CD1c-positive myeloid dendritic cell (primary cell): ENCODE results near the gene CFAP45.
A peak's percentile ranks its signal among the peaks of the same experiment; 100 is the strongest.

Experiments used
- DNase-seq: peaks from one replicate; pipeline ENCODE4 v3.0.0-alpha.2; 2016; ENCODE audit errors: extremely low spot score

CFAP45 gene

DNA sequence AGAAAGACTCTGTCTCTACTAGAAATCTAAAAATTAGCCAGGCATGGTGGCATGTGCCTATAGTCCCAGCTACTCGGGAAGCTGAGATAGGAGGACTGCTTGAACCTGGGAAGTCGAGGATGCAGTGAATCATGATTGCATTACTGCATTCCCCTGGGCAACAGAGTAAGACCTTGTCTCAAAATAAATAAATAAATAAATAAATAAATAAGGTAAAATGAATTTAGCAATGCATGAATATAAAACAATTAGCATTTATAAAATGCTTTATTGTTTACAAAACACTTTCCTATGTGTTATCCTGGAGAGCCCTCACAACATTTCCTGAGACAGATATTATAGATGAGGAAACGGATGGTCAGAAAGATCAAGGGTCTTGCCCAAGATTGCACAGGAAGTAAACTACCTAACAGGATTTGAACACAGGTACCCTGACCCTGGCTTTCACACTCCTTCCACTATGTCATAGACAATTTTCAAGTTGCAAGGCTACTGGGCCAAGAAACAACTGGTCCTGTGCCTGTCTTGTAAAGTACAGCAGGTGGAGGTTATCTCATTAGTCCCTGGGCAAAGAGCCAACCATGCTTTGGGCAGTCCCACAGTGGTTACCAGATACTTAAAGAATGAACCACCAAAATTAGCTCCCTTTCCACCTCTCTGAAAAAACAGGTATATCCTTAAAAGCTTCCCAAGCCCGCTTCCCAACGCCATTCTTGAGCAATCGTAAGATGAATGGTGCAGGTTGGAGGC is 22.1 kb downstream of the CFAP45 start:
- no peak for DNase-seq

DNA sequence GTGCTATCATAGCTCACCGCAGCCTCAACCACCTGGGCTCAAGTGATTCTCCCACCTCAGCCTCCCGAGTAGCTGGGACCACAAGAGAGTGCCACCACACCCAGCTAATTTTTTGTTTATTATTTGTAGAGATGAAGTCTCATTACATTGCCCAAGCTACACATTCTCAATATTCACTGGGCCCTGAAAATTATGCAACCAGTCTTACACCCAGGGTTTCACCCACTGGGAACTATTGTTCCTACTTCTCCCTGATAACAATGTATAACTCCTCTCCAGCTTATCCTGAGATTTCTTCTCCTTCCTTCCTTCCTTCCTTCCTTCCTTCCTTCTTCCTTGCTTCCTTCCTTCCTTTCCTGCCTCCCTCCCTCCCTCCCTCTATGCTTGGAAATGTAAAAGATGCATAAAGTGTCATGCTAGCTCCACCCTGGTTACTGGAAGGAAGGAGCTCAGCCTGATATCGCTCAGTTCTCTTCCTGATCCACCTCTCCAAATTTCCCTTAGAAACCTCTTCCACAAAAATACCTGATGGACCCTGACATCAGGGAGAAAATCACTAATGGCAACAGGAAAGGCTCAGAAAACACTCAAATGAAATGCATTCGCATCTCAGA is 26.3 kb downstream of the CFAP45 start:
- no peak for DNase-seq

DNA sequence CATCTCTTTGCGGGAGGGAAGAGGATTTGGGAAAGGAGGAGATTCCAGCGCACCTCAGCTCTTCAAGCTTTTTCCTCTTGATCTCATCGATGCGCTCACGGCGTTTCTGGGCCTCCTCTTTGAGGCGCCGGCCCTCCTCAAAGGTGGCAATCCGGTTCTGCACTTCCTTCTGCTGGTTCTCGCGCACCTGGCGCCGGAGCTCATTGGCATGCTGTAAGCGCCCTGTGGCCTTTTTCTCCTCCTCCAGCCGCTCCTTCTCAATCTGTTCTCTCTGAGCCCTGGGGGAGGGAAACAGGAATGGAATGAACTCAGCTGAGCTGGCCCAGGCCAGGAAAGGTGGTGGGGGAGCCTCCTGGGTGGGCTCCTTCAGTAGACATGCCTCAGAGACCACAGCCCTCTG is 27.1 kb downstream of the CFAP45 start:
- DNase-seq: no peak

DNA sequence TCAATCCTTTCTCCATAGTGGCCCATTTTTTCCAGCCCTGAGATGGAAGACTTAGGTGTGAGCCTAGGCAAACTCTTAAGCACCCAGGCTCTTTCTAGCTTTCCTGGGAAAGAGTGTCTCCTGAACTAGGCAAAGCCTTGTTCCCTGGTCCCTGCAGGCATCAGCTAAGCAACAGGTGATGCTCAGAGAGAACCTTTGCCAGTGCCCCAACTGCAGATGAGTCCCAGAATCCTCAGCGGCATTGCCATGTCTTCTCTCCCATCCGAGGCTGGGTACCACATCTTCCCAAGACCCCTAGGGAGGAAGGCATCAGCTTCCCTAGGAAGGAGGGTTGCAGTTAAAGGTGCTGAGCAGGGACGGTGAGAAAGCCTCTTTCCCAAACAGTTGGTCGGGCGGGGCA is 29.3 kb downstream of the CFAP45 start:
- DNase-seq: no peak

- DNase-seq: no peak
Observed at GRCh38 chr1:159869607-159870006, 30.4 kb downstream of the CFAP45 start.

DNA sequence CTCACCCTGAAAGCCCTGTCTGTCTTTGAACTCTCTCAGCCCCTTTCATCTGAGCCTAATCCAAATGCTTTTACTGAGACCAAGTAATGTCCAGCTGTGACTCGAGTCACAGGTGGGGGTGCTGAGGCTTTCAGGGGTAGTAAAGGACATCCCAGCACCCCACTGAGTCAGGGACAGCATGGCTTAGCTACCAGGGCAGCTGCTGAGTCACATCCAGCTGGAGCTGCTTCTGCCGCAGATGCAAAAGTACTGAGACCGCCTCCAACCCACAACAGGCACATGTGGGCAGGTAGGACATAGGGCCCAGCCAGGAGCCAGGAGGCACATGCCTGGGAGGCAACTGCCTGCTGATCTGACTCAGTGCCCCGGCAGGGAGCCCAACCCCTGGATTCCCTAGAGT is 30.8 kb downstream of the CFAP45 start:
- no peak for DNase-seq

GRCh38 chr1:159868766-159869165 is 31.2 kb downstream of the CFAP45 start:
- DNase-seq: no peak

DNA sequence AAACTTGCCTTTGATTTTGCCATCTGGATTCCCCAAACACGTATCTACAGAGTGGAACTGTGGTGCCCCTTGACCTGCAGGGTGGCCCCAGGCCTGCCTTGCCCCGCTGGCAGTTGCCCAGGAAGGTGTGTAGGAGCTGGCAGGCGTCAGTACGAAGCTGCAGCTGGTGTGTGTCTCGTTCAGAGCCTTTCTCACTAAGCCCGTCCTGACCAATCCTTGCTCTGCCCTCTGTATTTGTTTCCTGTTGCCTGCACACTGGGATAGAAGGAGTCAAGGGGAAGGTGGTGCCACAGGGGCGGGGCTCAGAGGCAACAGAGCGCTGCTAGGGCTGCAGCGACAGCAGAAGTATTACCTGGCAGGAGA is 32.3 kb downstream of the CFAP45 start:
- no peak for DNase-seq

DNA sequence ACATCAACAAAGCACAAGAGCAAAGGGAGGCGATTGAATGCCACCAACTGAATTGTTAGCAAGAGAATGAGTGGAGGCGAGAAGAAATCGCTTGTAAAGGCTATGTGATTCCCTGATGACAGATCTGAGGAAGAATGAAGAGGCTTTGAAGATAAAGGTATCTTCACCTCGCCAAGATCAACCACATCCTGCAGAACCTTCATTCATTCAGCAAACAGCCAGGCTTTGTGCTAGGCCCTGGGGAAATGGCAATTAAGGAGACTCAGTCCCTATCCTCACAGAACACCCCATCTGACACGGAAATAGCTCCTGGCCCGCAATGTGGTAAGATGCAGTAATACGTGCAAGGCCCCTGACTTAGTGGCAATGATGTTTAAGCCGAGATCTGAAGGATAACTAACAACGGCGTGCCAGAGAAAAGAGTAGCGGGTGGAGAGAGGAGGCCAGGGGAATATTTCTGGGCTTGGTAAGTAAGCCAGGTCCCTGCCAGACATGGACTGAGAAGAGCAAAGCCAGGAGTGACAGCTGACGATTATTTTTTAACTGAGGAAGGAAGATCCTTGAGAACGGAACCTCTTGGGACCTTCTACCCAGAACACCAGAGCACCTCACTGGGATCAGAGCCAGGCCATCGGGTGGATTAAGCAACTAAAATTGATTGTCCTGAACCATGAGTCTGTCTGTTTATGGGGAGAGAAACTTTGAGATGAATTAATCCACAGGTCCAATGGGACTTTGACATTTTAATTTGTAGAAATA is 32.9 kb downstream of the CFAP45 start:
- DNase-seq: no peak

DNA sequence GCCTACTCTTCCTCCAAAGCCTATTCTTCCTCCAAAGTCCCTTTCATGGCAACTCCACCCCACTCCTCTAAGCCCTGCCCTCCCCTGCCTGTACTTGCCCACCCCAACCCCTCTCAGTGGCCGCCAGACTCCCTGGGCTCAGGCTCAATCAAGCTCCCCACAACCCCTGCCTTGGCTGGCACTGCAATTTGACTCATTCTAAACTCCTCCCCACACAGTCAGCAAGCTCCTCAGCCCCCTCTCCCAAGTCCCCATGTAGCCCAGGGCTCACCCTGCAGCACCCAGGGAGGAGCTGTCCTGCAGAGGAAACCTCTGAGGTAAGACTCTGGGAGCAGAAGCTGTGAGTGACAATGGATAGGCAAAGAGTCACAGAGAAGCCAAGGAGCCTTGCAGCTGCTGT is 33.9 kb downstream of the CFAP45 start:
- no peak for DNase-seq

DNA sequence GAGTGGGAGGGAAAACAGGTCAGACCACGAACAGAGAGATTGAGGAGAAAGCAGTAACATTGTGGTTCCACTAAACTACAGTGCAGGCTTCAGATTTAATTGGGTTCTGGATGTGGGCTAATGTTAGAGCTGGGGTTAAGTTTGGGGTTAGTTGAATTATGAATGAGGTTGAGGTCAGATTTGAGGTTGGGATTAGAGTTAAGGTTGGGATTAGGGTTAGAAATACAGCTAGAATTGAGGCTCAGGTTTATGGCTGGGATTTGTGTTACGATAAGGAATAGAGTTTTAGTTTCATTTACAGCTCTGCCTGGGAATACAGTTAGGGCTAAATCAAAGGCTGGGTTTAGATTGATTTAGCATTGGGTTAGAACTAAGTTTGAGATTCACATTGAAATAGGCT is 35.7 kb downstream of the CFAP45 start:
- DNase-seq: no peak

- DNase-seq: no peak
Observed at GRCh38 chr1:159862557-159862956, 37.4 kb downstream of the CFAP45 start, which contains the start of gene VSIG8. Gene VSIG8 (minus strand): TSS chr1:159862657. CDS start chr1:159862521, 136 bp downstream.

- DNase-seq: no peak
Observed at GRCh38 chr1:159862031-159862430, 37.9 kb downstream of the CFAP45 start.

- no peak for DNase-seq
Observed at GRCh38 chr1:159861218-159861617, 38.7 kb downstream of the CFAP45 start.

GRCh38 chr1:159860456-159860855 is 39.5 kb downstream of the CFAP45 start:
- no peak for DNase-seq

DNA sequence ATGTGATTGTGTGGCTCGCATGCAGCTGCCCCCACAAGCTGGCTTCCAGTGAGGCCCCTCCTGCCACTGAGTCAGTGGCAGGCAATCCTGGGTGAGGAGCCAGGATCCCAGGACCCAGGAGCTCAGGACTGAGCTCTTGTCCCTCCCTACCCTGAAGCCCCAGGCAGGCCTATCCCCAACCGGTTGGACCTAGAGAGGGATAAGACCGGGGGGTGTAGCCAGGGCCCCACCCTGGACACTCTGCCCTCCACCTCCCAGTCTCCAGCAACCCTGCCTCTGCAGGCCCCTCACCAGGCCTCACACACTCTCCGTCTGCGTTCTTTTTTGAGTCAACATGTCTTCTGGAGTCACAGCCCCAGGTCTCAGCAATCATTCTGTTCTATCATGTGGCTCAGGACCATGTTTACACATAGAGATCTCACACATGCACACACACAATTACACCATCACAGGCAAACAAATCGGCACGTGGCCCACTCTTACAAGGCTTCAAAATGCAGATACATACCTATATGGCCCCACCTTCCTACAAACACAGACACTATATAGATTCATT is 40.1 kb downstream of the CFAP45 start:
- DNase-seq: no peak

DNA sequence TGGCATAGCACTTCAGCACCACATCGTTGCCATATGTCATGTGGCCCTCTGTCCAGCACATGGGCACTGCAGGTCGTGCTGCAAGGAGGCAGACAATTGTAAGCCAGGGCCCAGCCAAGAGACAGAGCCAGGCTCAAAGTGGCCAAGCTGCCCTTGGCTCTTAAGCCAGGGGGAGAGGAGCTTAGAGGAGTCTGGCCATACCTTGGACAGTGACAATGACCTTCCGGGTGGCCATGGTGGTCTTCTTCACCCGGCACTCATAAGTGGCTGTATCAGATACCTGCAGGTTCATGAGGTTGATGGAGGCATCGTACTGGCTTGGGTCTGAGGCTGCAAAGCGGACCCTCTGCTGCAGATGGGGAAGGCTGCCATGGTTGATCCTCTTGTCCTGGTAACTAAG is 42.1 kb downstream of the CFAP45 start:
- DNase-seq: no peak

- DNase-seq: no peak
Observed at GRCh38 chr1:159856576-159856975, 43.4 kb downstream of the CFAP45 start.

DNA sequence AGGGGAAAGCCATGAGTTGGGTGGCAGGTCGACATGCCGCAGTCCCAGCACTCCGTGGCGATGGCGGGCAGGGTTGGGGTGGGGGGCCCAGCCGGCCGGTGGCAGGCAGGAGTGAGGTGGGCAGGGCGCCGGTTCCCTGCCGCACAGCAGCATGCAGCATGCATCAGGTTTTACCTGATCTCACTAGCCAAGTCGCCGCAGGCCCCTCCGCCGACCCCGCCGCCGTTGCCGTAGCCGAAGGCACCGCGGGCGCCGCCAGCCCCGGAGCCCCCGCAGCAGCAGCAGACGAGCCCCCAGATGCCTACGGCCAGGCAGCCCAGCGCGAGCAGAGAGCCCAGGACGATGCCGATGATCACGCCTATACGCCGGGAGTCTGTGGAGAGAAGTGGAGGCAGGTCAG is 44.3 kb downstream of the CFAP45 start:
- no peak for DNase-seq

DNA sequence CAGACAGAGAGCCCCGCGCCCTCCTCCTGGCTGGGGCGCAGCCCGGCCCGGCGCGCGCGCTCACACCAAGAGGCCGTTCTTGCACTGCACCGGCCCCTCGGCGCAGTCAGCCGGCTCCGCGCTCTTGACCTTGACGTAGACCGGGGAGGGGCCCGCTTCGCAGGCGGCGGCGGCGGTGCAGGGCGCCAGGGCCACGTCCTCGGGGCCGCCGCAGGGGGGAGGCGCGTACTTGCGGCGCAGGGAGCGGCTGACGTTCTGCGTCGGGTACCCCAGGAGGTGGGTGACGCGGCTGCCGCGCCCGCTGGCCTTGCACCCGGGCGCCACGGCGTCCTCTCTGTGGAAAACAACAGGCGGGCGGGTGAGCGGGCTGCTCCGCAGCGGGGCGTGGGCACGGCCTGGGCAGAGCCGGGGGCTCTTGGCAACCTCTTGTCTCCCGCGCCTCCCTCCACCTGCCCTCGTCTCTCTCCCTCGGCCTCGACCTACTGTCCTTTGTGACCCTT is 45.2 kb downstream of the CFAP45 start:
- DNase-seq: peak; percentile 75

DNA sequence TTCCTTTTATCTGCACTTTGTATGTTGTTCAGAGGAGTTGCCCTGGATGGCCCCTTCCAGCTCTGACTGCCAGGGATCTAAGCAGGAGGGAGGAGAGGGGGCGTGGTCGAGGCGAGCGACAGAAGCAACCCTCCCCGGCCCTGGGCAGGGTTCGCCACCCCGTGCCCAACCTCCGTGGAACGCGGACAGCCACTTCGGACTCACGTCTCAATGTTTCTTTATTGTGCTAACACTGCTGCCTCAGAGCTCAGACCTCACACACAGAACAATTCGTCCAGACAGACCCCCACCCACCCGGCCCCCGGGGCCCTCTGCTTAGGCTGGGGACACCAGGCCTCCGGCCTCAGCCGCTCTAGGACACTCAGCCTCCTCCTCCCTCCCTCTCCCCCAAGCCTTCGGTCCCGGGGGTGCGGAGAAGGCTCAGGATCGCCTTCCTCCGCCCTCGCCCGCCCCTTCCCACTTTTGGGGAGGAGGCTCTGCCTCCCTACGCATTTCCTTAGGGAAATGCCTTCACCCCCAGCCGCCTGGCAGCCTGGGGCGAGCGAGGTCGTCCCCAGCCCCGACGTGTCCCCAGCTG is 45.8 kb downstream of the CFAP45 start:
- DNase-seq: no peak
